ENCODE measurements around the gene ZNF678.

Gene ZNF678

GRCh38 chr1:227725046-227725445 lies 161.7 kb downstream of the ZNF678 start:
- no peak for FAIRE-seq

GRCh38 chr1:227726318-227726717 lies 163.0 kb downstream of the ZNF678 start:
- FAIRE-seq = no peak

Data from endometrium (tissue), 2 donors.